ENCODE measurements around the gene CD3E. TPM values are rescaled to one million over a fixed set of nuclear protein-coding genes. Genes with fewer than 3 reads are reported as not detected.

The CD3E gene
- total and polyA plus RNA-seq, 7 donors: 0.28 to 42.3 (median 0.92) TPM; not detected in 2

DNA sequence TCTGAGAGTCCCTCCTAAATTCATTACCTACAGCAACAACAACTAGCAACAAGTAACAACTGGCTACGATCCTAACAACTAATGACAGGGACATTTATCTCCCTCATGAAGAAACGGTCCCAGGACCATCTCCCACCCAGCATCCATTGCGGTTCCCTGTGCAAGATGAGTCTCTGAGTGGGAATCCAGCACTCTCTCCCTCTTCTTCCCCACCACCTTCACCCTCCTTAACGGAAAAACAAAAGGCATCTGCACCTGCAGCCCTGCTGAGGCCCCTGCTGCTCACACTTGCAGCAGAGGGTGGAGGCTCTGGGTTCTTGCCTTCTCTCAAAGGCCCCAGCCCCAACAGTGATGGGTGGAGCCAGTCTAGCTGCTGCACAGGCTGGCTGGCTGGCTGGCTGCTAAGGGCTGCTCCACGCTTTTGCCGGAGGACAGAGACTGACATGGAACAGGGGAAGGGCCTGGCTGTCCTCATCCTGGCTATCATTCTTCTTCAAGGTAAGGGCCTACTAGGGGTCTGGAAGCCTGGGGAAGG is 39.5 kb downstream of the CD3E start, which contains the start of gene CD3G:
Gene CD3G (plus strand): TSS at position 364 of the 535 bp plus-strand sequence. CDS start 80 bp downstream, at position 444.
- H3K27ac ChIP-seq: no peak within 1 kb of the TSS
- intact Hi-C loops (cut with DNase I): no loop called here
- no peak for DNase-seq
- H3K4me3 ChIP-seq: no peak within 1 kb of the TSS
- no peak for TF ChIP-seq POLR2A (IDR thresholded peaks at IDR 0.05)
- TF ChIP-seq CTCF (IDR thresholded peaks at IDR 0.05): no peak
- TF ChIP-seq EP300 (IDR thresholded peaks at IDR 0.05): no peak
- no peak for TF ChIP-seq POLR2AphosphoS5 (IDR thresholded peaks at IDR 0.05)
- no peaks in the 10 kb centered on the region for H3K36me3 ChIP-seq
- H3K27me3 ChIP-seq: peaks cover 0 to 25% (median 0%) of the 10 kb centered on the region in 3 donors
- WGBS, 2 donors: 71 to 80% methylated on average over 6 of the region's 6 CpGs
- no peaks in the 10 kb centered on the region for H3K9me3 ChIP-seq
- H3K4me1 ChIP-seq: no peaks in the 10 kb centered on the region

- 81 to 85% methylated on average over 6 of the region's 6 CpGs for WGBS, 2 donors
Observed at GRCh38 chr11:118349475-118349874, 44.9 kb downstream of the CD3E start.

DNA sequence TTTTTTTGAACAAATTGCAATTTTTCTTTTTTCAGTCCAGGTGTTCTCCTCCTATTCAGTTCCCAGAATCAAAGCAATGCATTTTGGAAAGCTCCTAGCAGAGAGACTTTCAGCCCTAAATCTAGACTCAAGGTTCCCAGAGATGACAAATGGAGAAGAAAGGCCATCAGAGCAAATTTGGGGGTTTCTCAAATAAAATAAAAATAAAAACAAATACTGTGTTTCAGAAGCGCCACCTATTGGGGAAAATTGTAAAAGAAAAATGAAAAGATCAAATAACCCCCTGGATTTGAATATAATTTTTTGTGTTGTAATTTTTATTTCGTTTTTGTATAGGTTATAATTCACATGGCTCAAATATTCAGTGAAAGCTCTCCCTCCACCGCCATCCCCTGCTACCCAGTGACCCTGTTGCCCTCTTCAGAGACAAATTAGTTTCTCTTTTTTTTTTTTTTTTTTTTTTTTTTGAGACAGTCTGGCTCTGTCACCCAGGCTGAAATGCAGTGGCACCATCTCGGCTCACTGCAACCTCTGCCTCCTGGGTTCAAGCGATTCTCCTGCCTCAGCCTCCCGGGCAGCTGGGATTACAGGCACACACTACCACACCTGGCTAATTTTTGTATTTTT is 48.7 kb downstream of the CD3E start:
- DNase-seq: no peak
- Histone ChIP-seq H3K9me3 (no peaks in the 10 kb centered on the region), H3K27ac (no peak overlapping the region), H3K36me3 (no peaks in the 10 kb centered on the region), H3K4me1 (no peaks in the 10 kb centered on the region), H3K4me3 (no peak overlapping the region), H3K27me3 (peaks cover 0 to 25% (median 0%) of the 10 kb centered on the region in 3 donors)
- TF ChIP-seq CTCF (IDR thresholded peaks at IDR 0.05): peak; percentile 18 to 48 (median 28)
- no peak for TF ChIP-seq POLR2AphosphoS5 (IDR thresholded peaks at IDR 0.05)
- no peak for TF ChIP-seq POLR2A (IDR thresholded peaks at IDR 0.05)
- no peak for TF ChIP-seq EP300 (IDR thresholded peaks at IDR 0.05)
- 11 to 19% methylated on average over 6 of the region's 6 CpGs for WGBS, 2 donors
- intact Hi-C loops (cut with DNase I): loop anchor here (5.0 kb wide), 1 partner anchor 206 kb away; no protein-coding TSS in a partner anchor

More at GRCh38 chr11:118349475-118349874, 44.9 kb downstream of the CD3E start:
- DNase-seq: no peak
- intact Hi-C loops (cut with DNase I): no loop called here
- no peaks in the 10 kb centered on the region for H3K9me3 ChIP-seq
- H3K36me3 ChIP-seq: no peaks in the 10 kb centered on the region
- TF ChIP-seq POLR2AphosphoS5 (IDR thresholded peaks at IDR 0.05) (no peak), CTCF (IDR thresholded peaks at IDR 0.05) (no peak), POLR2A (IDR thresholded peaks at IDR 0.05) (no peak), EP300 (IDR thresholded peaks at IDR 0.05) (no peak)
- no peaks in the 10 kb centered on the region for H3K4me1 ChIP-seq
- peaks cover 0 to 27% (median 0%) of the 10 kb centered on the region in 3 donors for H3K27me3 ChIP-seq
- no peak overlapping the region for H3K4me3 ChIP-seq
- H3K27ac ChIP-seq: no peak overlapping the region

- intact Hi-C loops (cut with DNase I): no loop called here
- WGBS, 2 donors: 47 to 60% methylated on average over 3 of the region's 3 CpGs
- H3K27me3 ChIP-seq: no peaks in the 10 kb centered on the region
Observed at GRCh38 chr11:118358071-118358470, 53.5 kb downstream of the CD3E start.

More at GRCh38 chr11:118358071-118358470, 53.5 kb downstream of the CD3E start:
- no peak for TF ChIP-seq EP300 (IDR thresholded peaks at IDR 0.05)
- TF ChIP-seq CTCF (IDR thresholded peaks at IDR 0.05): no peak
- no peak for TF ChIP-seq POLR2A (IDR thresholded peaks at IDR 0.05)
- no peak for TF ChIP-seq POLR2AphosphoS5 (IDR thresholded peaks at IDR 0.05)
- Histone ChIP-seq H3K9me3 (no peaks in the 10 kb centered on the region), H3K27ac (no peak overlapping the region), H3K4me3 (no peak overlapping the region), H3K4me1 (peaks cover 0 to 24% (median 13%) of the 10 kb centered on the region in 4 donors), H3K36me3 (no peaks in the 10 kb centered on the region)
- DNase-seq: no peak
